GM10248 (cell line): ENCODE results near the gene ADGRA1.

Experiments used
- CTCF ChIA-PET: fragments of 300-600 bp; sonication (Branson Sonifier 250); formaldehyde crosslinking; extraction: SDS; loops from one replicate; lab custom pipeline; 2021; ENCODE audit warnings: antibody characterized with exemption; lab: Yijun Ruan, JAX
- POLR2A ChIA-PET: fragments of 350-650 bp; sonication (Branson Sonifier 250); formaldehyde crosslinking; extraction: SDS; loops from one replicate; lab custom pipeline; 2020; ENCODE audit warnings: antibody characterized with exemption; lab: Yijun Ruan, JAX
- DNase-seq: peaks from one replicate; pipeline ENCODE4 v3.0.0; 2012; ENCODE audit errors: extremely low spot score
- CTCF ChIP-seq: IDR thresholded peaks from 2 replicates; pipeline ENCODE4 v1.5.1; 2012; ENCODE audit warnings: mild to moderate bottlenecking, low read depth; ENCODE audit errors: extremely low read depth, missing control alignments, control extremely low read depth

The ADGRA1 gene

GRCh38 chr10:133060022-133060421 lies 27.7 kb upstream of the ADGRA1 start:
- ChIA-PET CTCF (no interaction called here), POLR2A (no interaction called here)
- no peak for DNase-seq
- TF ChIP-seq CTCF, result no peak

GRCh38 chr10:133060466-133060865 lies 27.3 kb upstream of the ADGRA1 start:
- TF ChIP-seq CTCF, result no peak
- no peak for DNase-seq
- POLR2A ChIA-PET, result no interaction called here
- CTCF ChIA-PET, result no interaction called here

- CTCF ChIA-PET, result no interaction called here
- no peak for DNase-seq
- TF ChIP-seq CTCF, result no peak
- POLR2A ChIA-PET, result no interaction called here
Observed at GRCh38 chr10:133060881-133061280, 26.8 kb upstream of the ADGRA1 start.

- TF ChIP-seq CTCF, result no peak
Observed at GRCh38 chr10:133061296-133062038, 26.3 kb upstream of the ADGRA1 start.

GRCh38 chr10:133062085-133062484 lies 25.6 kb upstream of the ADGRA1 start:
- TF ChIP-seq CTCF, result no peak
- CTCF ChIA-PET, result no interaction called here
- POLR2A ChIA-PET, result no interaction called here
- no peak for DNase-seq

More at GRCh38 chr10:133061296-133062038, 26.3 kb upstream of the ADGRA1 start:
- DNase-seq, result no peak
- CTCF ChIA-PET, result no interaction called here
- POLR2A ChIA-PET, result no interaction called here

GRCh38 chr10:133062635-133063034 lies 25.1 kb upstream of the ADGRA1 start:
- ChIA-PET CTCF (no interaction called here), POLR2A (no interaction called here)
- DNase-seq, result no peak
- TF ChIP-seq CTCF, result no peak
